GM20431 (cell line): Measurements from ENCODE around the gene SLC8A1.

Experiments
- in situ Hi-C: fragments of 300-500 bp; cut with MseI, MboI; formaldehyde crosslinking; loops from one replicate; pipeline ENCODE4 v1.15.0; 2020; ENCODE audit warnings: low sequenced_read_pairs; ENCODE audit not compliant: unreplicated experiment

Gene SLC8A1

DNA sequence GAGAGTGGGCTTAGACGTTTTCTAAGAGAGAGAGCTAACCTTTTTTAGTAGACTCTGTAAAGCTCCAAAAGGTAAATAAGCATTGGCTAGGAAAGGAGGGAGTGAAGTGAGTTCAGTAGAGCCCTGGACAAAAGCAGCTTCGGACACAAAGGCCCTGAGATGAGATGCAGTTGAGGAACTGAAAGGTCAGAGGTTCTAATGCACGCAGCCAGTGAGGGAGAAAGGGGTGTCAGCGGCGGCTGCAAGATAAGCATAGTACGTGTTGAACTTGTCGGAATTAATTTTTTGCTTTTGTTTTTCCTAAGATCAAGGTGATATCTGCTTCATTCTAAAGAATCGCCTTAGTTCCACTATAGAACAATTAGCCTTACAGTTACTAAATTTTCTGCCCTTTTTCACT, 11.2 kb upstream of the SLC8A1 start:
- in situ Hi-C loops: no loop called here

DNA sequence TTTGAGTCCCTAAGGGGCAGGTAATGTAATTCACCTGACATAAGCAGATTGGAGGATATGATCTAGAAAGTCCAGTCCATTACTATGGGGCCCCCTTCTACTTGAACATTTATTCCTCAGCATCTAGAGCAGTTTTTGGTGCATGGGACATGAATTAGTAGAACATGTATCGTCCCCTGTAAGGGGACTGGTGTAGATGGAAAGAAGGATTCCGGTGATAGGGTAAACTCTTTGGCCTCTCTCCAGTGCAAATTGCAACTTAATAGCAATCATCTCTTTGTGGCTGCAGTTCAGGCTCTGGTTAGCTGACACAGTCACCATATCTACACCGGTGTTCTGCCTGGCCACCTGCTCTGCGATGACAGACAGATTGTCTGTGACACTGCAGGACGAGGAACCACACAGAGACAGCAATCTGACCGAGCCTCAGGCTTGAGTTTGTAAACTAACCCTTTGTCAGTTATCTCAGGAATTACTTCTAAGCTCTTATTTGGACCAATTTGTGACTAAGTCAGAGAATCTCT, 6.4 kb upstream of the SLC8A1 start:
- in situ Hi-C loops: no loop called here

DNA sequence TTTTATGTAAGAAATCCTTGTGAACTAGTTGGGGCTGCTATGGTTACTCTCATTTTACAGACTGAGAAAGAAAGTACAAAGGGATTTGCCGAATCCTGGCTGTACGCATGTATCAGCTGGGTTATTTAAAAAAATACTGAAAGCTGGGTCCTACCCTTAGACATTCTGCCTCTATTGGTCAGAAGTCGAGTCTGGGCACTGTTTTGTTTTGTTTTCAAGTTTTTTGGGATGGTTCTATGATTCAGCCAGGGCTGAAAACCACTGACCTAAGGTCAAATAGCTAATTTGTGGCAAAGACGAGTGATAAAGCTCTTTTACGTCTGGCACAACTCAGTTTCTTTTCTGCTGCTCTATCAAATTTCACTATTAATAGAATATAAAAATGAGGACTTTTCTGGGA, 5.9 kb upstream of the SLC8A1 start:
- in situ Hi-C loops: no loop called here

DNA sequence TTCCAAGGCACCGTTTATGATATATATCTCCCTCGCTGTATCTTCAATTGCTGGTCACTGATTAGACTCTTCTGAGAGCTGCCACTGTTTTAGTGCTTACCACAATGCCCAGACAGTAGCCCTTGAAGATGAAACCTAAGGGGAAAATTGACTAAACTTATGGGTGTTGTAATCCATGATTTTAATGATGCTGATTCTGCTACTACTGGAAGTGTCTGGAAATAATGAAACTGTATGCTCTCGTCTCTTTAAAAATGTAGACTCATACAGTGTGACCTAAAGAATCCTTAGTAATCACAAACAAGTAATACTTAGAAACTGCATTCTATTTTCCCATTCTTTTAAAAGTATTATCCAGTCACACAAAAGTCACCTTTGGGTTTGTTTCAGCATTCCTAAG, 5.5 kb upstream of the SLC8A1 start:
- in situ Hi-C loops: no loop called here

DNA sequence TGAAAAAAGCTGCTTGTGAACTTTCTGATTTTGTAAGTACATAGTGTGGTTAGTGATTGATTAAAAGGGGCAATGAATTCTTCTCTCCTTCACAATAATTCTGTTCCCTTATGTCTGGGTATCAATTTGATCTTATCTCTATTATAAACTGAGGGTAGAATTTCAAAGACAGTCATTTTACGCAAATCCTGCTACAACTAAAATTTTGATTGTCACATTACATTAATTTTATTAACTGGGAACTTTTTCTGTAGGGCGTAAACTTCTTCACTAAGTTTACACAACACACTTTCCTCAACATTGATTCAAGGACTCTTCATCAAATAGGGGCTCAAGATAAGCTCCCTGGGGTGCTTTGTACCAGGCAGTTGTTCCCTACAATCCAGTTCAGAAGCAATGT, 5.0 kb upstream of the SLC8A1 start:
- in situ Hi-C loops: no loop called here

DNA sequence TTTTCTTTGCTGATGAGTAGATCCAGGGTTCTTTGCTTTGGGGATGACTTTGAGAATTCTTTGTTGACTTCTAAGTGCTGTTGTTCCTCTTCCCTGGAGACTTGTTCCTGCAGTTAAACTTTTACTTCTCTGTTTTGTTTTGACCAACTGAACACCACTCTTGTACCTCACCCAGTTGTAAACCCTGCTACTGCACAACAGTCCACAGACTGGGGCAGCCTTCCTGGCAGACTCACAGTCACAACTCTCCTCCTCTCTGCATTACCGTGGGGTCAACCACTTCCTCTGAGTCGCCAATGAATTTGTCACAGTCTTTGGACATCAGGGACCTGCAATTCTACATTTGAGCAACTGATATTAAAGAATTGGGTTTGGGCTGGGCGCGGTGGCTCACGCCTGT, 3.8 kb upstream of the SLC8A1 start:
- in situ Hi-C loops: no loop called here

DNA sequence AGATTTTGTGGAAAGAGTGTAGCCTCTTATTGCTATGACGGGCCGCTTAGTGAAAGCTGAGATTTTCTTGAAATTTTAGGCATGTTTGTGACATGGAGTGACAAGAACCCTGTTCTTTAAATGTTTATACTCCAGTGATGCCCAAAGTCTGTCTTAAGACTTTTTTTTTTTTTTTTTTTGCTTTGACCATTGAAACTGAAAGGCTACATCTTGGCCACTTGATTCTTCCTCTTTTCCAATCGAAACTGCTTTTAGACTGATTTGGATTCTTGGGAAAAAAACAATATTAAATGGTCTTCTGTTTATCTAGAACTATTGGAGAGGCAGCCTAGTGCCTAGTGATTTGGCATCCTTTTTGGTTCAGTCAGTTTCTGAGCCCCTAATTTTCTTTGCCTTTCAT, 2.4 kb upstream of the SLC8A1 start:
- in situ Hi-C loops: no loop called here

DNA sequence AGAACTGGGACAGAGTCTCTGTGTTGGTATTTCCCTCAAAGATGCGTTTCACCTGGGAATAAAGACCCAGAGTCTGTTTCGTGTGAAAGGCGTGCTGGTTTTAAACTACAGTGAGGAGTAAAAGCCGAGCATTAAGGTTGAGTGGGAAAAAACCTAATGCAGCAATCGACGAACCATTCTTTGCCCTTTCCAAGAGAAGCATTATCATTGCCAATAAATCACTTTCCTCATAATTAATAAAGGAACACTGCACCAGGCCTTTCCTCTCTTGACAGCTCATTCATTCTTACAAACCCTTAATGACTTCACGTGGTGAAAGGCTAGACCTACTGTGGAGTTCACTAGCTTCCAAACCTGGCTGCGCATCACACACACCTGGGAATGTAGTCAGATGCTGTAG, 896 bp upstream of the SLC8A1 start:
- in situ Hi-C loops: no loop called here

DNA sequence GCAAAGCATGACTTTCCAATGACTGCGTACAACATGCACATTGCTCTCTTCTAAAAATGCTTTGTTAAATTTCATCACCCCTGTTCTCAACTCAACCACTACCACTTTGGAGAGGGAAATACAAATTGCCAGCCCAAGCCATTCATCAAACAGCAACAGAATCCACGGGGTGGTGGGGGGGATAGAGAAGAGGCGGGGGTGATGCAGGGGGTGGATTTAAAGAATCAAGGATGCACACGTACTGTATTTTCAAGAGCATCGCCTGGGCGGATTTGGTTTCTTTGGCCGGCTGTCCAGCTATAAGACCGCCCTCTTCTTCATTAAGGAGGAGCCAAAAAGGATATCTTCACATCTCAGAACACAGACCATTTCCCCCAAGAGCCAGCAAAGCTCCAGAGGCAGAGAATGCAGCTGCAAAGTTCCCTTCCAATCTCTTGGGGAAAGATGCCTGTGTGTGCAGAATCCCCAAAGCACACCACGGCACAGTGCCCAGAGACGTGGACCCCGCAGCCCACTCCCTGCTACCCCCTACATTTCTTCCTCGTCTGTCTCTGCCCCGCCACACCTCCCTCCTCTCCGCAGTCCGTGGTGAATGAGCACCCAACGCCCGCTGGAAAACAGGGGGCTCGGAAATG, 977 bp downstream of the SLC8A1 start:
- in situ Hi-C loops: no loop called here

DNA sequence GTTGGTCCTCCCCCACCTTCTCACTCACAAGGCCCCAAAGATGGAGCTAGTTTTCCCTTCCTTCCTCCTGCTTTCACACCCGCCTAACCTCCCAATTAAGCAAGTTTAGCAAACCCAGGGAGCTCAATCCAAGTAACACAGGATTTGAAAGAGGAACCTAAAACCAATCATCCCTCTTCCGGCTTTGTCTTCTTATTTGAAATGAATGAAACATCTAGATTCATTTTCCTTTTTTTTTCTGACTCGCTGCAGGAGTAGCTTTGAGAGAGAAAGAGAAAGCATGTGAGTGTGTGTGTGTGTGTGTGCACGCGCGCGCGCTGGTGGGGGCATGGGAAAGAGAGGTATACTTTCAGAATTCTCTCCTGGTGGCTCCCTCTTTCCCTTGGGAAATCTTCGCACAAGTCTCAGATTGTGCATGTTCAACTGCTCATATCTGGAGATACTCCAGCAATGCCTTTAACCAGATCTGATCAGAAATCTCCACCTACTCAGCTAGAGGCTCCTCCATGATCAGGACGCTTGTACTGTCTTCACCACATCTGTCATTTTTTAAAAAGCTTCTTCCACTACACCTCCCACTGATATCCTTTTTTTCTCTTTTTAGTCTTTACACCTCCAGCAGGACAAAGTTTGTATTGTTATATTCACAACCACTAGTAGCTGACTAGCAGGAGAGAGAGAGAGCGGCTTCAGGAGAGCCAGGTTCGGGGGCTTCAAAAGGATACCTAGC, 1.7 kb downstream of the SLC8A1 start:
- in situ Hi-C loops: no loop called here

DNA sequence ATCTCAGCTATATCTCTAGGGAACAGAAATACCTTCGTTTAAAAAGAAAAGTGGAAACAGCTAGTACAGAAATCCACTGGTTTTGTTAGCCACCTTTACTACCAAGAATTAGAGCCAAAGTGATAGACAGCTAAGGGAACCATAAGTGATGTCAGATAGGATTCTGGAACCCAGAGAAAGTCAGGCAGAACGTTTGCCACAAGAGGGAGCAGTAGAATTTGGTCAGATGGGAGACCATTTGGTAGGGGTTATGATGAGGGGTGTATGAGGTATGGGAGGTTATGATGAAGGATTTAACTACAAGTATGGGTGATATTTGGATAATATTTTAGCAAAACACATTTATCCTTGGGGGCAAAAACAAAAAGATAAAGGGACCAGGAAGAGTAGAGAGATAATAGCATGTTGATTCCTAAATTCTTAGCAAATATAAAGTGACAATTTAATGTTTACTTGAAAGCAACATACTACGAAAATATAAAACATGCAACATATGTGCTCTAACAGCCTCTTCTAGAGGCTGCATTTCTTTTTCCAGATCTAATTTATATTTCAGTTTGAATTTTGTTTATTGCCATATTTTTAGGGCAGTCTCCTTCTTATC, 3.3 kb downstream of the SLC8A1 start:
- in situ Hi-C loops: no loop called here

DNA sequence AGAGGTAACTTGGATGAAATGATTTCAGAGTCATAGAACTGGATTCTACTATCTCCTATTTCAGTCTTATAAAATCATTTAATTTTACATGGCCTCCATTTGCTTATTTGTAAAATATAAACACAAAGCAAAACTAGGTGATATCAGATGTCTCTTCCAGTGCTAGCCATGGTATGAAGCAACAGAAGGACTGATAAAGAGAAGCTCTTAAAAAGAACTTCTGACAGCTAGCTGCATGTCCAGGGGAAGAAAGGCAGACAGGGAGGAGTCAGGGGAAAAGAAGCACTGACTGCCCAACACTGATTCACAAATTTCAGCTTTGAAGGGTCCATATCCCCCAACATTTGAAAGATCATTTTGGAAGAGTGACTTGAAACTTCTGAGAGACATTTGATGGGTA, 6.4 kb downstream of the SLC8A1 start:
- in situ Hi-C loops: no loop called here

DNA sequence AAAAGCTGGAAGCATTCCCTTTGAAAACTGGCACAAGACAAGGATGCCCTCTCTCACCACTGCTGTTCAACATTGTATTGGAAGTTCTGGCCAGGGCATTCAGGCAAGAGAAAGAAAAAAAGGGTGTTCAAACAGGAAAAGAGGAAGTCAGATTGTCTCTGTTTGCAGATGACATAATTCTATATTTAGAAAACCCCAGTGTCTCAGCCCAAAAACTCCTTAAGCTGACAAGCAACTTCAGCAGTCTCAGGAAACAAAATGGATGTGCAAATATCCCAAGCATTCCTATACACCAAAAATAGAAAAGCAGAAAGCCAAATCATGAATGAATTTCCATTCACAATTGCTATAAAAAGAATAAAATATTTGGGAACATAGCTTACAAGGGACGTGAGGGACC, 11.1 kb downstream of the SLC8A1 start:
- in situ Hi-C loops: no loop called here

DNA sequence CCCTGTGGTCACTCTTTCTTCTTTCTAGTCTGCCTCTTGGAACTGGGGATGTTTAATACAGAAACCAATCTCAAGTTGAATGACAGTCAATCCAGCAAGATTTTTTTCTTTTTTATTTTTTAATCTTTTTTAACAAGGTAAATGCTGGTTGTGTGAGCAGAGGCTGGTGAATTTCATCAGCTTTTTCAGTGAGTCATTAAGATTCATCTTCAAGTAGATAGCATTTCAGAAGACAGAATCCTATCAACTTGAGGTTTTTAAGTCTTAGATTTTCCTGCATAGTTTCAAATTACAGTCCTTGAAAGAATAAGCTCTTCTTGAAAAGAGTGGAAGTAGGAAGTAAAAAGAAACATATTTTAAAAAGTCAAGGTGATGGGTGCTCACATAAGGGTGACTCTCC, 12.4 kb downstream of the SLC8A1 start:
- in situ Hi-C loops: no loop called here

DNA sequence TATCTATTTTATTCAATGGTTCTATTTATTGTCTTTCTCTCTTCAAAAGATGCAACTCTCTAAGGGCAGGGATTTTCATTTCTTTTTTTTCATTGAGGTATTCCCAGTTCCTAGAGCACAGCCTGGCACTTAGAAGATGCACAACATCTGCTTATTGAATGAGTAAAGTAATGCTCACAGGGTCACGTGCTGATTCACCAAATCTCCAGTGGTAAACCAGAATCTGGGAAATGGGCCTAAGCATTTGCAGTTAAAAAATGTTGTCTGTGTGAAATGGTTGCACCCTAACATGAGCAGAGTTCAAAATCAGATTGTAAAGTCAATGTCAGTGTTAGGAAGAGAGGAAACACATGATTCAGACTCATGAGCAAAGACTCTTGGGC, 15.8 kb downstream of the SLC8A1 start:
- in situ Hi-C loops: no loop called here

DNA sequence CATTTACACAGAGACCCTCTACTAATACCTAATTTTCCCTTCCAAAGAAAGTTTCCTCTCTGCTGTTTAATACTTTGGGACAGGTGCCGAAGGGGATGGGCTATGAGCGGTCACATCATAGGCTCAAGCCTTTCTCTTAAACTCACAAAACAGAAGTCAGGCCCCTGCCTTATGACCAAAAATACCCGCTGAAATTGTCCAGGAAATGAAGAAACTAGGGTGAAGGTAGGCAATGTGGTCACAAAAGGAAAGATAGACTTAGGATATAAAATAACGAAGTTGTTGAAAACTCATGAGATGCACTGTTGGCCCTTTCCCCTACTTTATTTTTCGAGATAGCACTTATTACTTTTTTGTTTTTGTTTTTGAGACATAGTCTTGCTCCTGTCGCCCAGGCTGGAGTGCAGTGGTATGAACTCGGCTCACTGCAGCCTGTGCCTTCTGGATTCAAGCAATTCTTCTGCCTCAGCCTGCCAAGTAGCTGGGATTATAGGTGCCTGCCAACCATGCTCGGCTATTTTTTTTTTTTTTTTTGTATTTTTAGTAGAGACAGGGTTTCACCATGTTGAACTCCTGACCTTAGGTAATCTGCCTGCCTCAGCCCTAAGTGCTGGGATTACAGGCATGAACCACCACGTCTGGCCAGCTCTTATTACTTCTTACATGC, 16.3 kb downstream of the SLC8A1 start:
- in situ Hi-C loops: no loop called here

DNA sequence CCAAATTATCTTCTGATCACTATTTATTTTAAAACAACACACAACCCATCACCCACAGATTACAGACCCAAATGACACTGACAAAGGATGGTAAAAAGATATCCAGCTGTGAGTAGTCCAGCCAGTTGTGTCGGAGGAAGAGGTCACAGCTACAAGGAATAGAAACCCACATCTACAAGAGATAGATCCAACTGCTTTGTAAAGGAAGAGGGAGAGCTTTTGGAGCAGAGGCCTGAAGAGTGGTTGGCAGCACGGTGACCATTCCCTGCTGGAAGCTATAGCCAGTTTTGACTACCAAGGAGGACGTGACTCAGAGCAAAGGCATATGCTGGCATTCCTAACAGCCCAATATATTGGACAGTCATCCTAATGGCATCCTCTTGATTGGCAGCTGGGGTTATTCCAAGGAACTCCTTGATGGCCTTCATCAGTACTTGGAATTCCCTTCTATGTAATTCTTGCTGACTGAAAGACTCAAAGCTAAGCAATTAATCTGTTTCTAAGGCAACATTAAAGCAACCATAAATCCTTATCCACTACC, 17.1 kb downstream of the SLC8A1 start:
- in situ Hi-C loops: no loop called here

DNA sequence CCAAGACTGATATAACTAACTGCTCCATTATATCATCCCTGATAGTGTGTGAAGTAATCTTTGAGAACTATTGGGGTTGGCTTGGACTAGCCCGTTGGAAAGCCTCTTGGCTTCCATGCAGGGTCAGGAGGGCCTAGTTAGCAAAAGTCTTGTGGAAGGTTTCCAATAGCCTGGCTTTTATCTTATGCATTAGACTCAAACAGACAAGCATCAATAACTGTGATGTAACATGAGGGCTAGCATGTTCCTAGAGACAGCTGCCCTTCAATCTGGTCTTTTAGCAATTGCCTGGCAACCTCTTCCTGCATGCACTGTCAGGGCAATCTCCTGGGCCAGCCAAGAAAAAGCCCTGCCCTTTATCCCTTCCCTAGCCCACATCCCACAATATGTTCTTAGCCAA, 18.2 kb downstream of the SLC8A1 start:
- in situ Hi-C loops: no loop called here

DNA sequence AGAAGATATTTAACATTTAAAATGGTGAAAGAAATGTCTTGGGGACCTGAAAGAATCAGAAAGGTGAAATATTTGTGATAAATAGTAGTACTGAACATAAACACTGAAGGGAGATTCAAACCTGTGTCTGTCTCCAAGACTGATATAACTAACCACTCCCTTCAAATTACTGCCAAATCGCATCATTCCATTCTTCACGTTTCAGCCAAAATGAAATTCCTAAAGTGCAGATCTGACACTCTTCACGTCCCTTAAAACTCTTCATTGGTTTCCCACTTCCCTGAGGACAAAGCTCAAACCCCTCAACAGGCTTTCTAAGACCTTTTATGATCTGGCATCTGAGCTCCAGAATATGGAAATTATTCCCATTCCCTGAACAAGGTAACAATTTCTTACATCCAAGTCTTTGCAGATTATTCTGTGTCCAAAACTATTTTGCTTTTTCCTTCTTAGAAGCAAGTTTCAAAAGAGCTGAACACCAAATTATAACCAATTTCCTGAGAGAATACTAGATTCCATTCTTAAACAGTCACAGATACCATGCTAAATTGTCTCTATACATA, 18.9 kb downstream of the SLC8A1 start:
- in situ Hi-C loops: no loop called here

DNA sequence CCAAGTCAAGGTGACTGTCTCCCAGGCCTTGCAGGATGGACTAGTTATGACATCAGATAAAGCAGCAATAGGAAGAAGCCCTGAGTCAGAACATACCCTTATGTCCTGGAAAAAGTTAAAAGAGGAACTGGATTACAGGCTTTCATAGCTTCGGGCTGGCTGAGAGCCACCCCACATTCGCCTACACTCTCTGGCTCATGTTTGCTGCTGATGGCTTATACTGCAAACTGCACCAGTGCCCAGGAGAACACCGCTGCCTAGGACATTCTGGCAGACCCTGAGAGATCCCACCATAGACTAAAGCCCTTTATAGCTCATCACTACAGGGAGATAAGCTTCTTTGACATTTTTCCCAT, 20.3 kb downstream of the SLC8A1 start:
- in situ Hi-C loops: no loop called here
